SK-N-SH treated with all-trans-retinoic acid at 6 μM for 48 hours (cell line): ENCODE results near the gene SYNJ2.

Experiments used
- ISL1 ChIP-seq: fragments of 250-450 bp; sonication (Bioruptor Pico); IDR thresholded peaks from 2 replicates; pipeline ENCODE4 v2.1.2; 2022; ENCODE audit warnings: mild to moderate bottlenecking, moderate library complexity
- TCF4 ChIP-seq: fragments of 250-450 bp; sonication (Bioruptor Pico); IDR thresholded peaks from 2 replicates; pipeline ENCODE4 v1.8.0; 2021; ENCODE audit warnings: mild to moderate bottlenecking, moderate library complexity, borderline replicate concordance
- ZFP3 ChIP-seq: fragments of 250-450 bp; sonication (Bioruptor Pico); IDR thresholded peaks from 2 replicates; pipeline ENCODE4 v1.5.0; 2020; ENCODE audit warnings: mild to moderate bottlenecking, moderate library complexity
- TF ChIP-seq, protein P1 (sequence below): fragments of 250-450 bp; sonication (Bioruptor Pico); IDR thresholded peaks from 2 replicates; pipeline ENCODE4 v1.8.0; 2020; ENCODE audit warnings: mild to moderate bottlenecking, moderate library complexity, borderline replicate concordance
- TF ChIP-seq, protein P2 (sequence below): fragments of 250-450 bp; sonication (Bioruptor Pico); IDR thresholded peaks from 2 replicates; pipeline ENCODE4 v1.5.1; 2020; ENCODE audit warnings: low read depth, mild to moderate bottlenecking, moderate library complexity

DNA sequence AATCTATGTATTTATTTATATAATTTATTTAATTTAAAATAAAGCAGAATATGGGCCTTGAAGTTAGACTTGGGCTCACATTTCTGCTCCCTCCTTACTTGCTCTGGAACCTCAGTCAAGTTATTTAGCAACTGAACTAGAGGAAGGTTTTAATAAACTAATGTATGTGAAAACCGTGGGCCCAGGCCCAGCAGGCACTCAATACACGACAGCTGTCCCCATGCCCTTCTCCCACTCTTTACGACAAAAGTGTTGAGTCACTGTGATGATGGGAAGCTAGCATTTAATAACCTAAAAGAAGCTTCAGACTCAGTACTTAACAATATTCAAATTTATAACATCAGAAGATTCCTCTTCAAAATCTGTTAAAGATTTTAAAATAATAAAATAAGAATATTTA, 139.7 kb downstream of the SYNJ2 start:
- no peak for TF ChIP-seq ISL1
- TF ChIP-seq, protein P1, sequence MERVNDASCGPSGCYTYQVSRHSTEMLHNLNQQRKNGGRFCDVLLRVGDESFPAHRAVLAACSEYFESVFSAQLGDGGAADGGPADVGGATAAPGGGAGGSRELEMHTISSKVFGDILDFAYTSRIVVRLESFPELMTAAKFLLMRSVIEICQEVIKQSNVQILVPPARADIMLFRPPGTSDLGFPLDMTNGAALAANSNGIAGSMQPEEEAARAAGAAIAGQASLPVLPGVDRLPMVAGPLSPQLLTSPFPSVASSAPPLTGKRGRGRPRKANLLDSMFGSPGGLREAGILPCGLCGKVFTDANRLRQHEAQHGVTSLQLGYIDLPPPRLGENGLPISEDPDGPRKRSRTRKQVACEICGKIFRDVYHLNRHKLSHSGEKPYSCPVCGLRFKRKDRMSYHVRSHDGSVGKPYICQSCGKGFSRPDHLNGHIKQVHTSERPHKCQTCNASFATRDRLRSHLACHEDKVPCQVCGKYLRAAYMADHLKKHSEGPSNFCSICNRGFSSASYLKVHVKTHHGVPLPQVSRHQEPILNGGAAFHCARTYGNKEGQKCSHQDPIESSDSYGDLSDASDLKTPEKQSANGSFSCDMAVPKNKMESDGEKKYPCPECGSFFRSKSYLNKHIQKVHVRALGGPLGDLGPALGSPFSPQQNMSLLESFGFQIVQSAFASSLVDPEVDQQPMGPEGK: no peak
- TF ChIP-seq ZFP3 (CRISPR knock-in tag): no peak
- TF ChIP-seq TCF4 (CRISPR knock-in tag): no peak
- TF ChIP-seq, protein P2, sequence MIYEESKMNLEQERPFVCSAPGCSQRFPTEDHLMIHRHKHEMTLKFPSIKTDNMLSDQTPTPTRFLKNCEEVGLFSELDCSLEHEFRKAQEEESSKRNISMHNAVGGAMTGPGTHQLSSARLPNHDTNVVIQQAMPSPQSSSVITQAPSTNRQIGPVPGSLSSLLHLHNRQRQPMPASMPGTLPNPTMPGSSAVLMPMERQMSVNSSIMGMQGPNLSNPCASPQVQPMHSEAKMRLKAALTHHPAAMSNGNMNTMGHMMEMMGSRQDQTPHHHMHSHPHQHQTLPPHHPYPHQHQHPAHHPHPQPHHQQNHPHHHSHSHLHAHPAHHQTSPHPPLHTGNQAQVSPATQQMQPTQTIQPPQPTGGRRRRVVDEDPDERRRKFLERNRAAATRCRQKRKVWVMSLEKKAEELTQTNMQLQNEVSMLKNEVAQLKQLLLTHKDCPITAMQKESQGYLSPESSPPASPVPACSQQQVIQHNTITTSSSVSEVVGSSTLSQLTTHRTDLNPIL: no peak
